SK-N-SH treated with all-trans-retinoic acid at 6 μM for 48 hours (cell line): ENCODE measurements around the gene RUNX3.

ENCODE experiments used
- ARNTL ChIP-seq: fragments of 450-650 bp; formaldehyde crosslinking; IDR thresholded peaks from 2 replicates; pipeline ENCODE4 v1.5.0; 2020; ENCODE audit warnings: low read depth, mild to moderate bottlenecking, moderate library complexity, borderline replicate concordance
- CREB5 ChIP-seq: fragments of 250-450 bp; sonication (Bioruptor Pico); IDR thresholded peaks from 2 replicates; pipeline ENCODE4 v1.5.1; 2020; ENCODE audit warnings: low read depth, mild to moderate bottlenecking, moderate library complexity
- TOX ChIP-seq: fragments of 250-450 bp; sonication (Bioruptor Pico); IDR thresholded peaks from 2 replicates; pipeline ENCODE4 v1.8.0; 2021; ENCODE audit warnings: mild to moderate bottlenecking, moderate library complexity, borderline replicate concordance
- ZC3H10 ChIP-seq: fragments of 250-450 bp; sonication (Bioruptor Pico); IDR thresholded peaks from 2 replicates; pipeline ENCODE4 v1.5.1; 2021; ENCODE audit warnings: mild to moderate bottlenecking, moderate library complexity
- TF ChIP-seq, protein P1 (sequence below): fragments of 250-450 bp; sonication (Bioruptor Pico); IDR thresholded peaks from 2 replicates; pipeline ENCODE4 v1.8.0; 2021; ENCODE audit warnings: low read depth, mild to moderate bottlenecking, moderate library complexity, borderline replicate concordance

DNA sequence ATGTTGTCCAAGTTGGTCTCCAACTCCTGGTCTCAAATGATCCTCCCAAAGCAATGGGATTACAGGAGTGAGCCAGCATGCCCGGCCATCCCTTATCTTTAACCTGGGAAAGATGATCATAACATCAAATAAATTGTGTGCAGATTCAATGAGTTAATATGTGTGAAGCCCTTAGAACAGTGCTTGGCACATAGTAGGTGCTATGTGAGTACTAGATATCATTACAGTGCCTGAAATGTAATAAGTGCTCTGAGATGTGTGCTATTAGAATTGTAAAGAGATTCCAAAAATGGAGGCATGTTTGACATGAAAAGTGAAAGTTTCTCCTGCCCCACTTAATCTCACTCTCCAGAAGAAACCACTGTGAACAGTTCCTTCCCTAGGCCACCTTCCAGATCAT, 71.8 kb downstream of the RUNX3 start:
- TF ChIP-seq TOX (CRISPR knock-in tag) (no peak), ZC3H10 (CRISPR knock-in tag) (no peak), CREB5 (CRISPR knock-in tag) (no peak), ARNTL (CRISPR knock-in tag) (no peak)
- TF ChIP-seq, protein P1, sequence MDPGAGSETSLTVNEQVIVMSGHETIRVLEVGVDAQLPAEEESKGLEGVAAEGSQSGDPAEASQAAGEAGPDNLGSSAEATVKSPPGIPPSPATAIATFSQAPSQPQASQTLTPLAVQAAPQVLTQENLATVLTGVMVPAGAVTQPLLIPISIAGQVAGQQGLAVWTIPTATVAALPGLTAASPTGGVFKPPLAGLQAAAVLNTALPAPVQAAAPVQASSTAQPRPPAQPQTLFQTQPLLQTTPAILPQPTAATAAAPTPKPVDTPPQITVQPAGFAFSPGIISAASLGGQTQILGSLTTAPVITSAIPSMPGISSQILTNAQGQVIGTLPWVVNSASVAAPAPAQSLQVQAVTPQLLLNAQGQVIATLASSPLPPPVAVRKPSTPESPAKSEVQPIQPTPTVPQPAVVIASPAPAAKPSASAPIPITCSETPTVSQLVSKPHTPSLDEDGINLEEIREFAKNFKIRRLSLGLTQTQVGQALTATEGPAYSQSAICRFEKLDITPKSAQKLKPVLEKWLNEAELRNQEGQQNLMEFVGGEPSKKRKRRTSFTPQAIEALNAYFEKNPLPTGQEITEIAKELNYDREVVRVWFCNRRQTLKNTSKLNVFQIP (CRISPR knock-in tag) = no peak
